Trophoblast cell (in vitro differentiated cells and primary cell): ENCODE results near the gene IFITM5.

ENCODE experiments used
- DNase-seq, 2 donors: peaks; one replicate each; pipeline ENCODE4 v3.0.0-alpha.2; 2016
- H2AFZ ChIP-seq: 2 replicates; pipeline ENCODE4 v1.6.1; 2013; ENCODE audit warnings: low read length, moderate library complexity, mild to moderate bottlenecking; ENCODE audit not compliant: insufficient read depth, poor library complexity
- H2AK5ac ChIP-seq: 2 replicates; pipeline ENCODE4 v1.6.1; 2013; ENCODE audit warnings: mild to moderate bottlenecking, low read length
- H2BK120ac ChIP-seq: 2 replicates; pipeline ENCODE4 v1.6.1; 2013; ENCODE audit warnings: low read length, mild to moderate bottlenecking, moderate library complexity; ENCODE audit not compliant: insufficient read depth, poor library complexity
- H2BK12ac ChIP-seq: 2 replicates; pipeline ENCODE4 v1.6.1; 2013; ENCODE audit warnings: mild to moderate bottlenecking, low read length, moderate library complexity
- H2BK5ac ChIP-seq: 2 replicates; pipeline ENCODE4 v1.6.1; 2013; ENCODE audit warnings: low read length, low read depth, moderate library complexity, mild to moderate bottlenecking; ENCODE audit not compliant: poor library complexity
- H3K14ac ChIP-seq: 2 replicates; pipeline ENCODE4 v1.6.1; 2013; ENCODE audit warnings: mild to moderate bottlenecking, low read length
- H3K18ac ChIP-seq: 2 replicates; pipeline ENCODE4 v1.6.1; 2013; ENCODE audit warnings: mild to moderate bottlenecking, low read length
- H3K23ac ChIP-seq: 2 replicates; pipeline ENCODE4 v1.6.1; 2013; ENCODE audit warnings: low read length
- H3K27ac ChIP-seq: 2 replicates; pipeline ENCODE4 v1.5.1; 2013; ENCODE audit warnings: low read depth, mild to moderate bottlenecking, inconsistent platforms, low read length, moderate library complexity
- H3K27me3 ChIP-seq: 2 replicates; pipeline ENCODE4 v1.6.1; 2013; ENCODE audit warnings: inconsistent platforms, mild to moderate bottlenecking, low read length, moderate library complexity; ENCODE audit not compliant: insufficient read depth
- H3K36me3 ChIP-seq, 2 experiments: 1 replicate in 1 of 2; 2 replicates in 1 of 2; pipeline ENCODE4 v1.6.1; 2013; ENCODE audit warnings: low read length in 2 of 2, mild to moderate bottlenecking in 2 of 2, moderate library complexity in 1 of 2; ENCODE audit not compliant: insufficient read depth in 2 of 2, control insufficient read depth in 1 of 2
- H3K4ac ChIP-seq: 2 replicates; pipeline ENCODE4 v1.6.1; 2013; ENCODE audit warnings: low read depth, mild to moderate bottlenecking, low read length, moderate library complexity
- H3K4me1 ChIP-seq, 2 experiments: 1 replicate in 1 of 2; 2 replicates in 1 of 2; pipeline ENCODE4 v1.6.1; 2013; ENCODE audit warnings: low read length in 2 of 2, mild to moderate bottlenecking in 2 of 2, moderate library complexity in 1 of 2; ENCODE audit not compliant: insufficient read depth in 2 of 2, control insufficient read depth in 1 of 2
- H3K4me2 ChIP-seq: 2 replicates; pipeline ENCODE4 v1.6.1; 2013; ENCODE audit warnings: inconsistent platforms, mild to moderate bottlenecking, low read length, moderate library complexity
- H3K4me3 ChIP-seq: 2 replicates; pipeline ENCODE4 v1.5.1; 2013; ENCODE audit warnings: mild to moderate bottlenecking, low read depth, low read length, inconsistent platforms
- H3K79me1 ChIP-seq: one replicate; pipeline ENCODE4 v1.6.1; 2013; ENCODE audit warnings: low read length
- H3K79me2 ChIP-seq: 2 replicates; pipeline ENCODE4 v1.6.1; 2013; ENCODE audit warnings: low read length, mild to moderate bottlenecking; ENCODE audit not compliant: control insufficient read depth, insufficient read depth, poor library complexity
- H3K9ac ChIP-seq: 2 replicates; pipeline ENCODE4 v1.6.1; 2013; ENCODE audit warnings: mild to moderate bottlenecking, low read length
- H3K9me3 ChIP-seq: 2 replicates; pipeline ENCODE4 v1.6.1; 2013; ENCODE audit warnings: low read depth, mild to moderate bottlenecking, control low read depth, inconsistent platforms, low read length; ENCODE audit not compliant: insufficient read depth
- H4K12ac ChIP-seq: 2 replicates; pipeline ENCODE4 v1.6.1; 2013; ENCODE audit warnings: low read depth, mild to moderate bottlenecking, low read length, moderate library complexity
- H4K8ac ChIP-seq: 2 replicates; pipeline ENCODE4 v1.6.1; 2013; ENCODE audit warnings: low read depth, mild to moderate bottlenecking, low read length, moderate library complexity
- H4K91ac ChIP-seq: one replicate; pipeline ENCODE4 v1.6.1; 2013; ENCODE audit warnings: low read depth, mild to moderate bottlenecking, low read length, moderate library complexity
- WGBS: extraction: QIAGEN DNeasy Blood & Tissue Kit; methylation state at CpG from one replicate; pipeline ENCODE4 v1.1.7; 2013; ENCODE audit warnings: missing lambda C conversion rate; ENCODE audit not compliant: insufficient read length, insufficient coverage; ENCODE audit errors: extremely low coverage; 5-methylcytosine and 5-hydroxymethylcytosine counted together

IFITM5 gene

DNA sequence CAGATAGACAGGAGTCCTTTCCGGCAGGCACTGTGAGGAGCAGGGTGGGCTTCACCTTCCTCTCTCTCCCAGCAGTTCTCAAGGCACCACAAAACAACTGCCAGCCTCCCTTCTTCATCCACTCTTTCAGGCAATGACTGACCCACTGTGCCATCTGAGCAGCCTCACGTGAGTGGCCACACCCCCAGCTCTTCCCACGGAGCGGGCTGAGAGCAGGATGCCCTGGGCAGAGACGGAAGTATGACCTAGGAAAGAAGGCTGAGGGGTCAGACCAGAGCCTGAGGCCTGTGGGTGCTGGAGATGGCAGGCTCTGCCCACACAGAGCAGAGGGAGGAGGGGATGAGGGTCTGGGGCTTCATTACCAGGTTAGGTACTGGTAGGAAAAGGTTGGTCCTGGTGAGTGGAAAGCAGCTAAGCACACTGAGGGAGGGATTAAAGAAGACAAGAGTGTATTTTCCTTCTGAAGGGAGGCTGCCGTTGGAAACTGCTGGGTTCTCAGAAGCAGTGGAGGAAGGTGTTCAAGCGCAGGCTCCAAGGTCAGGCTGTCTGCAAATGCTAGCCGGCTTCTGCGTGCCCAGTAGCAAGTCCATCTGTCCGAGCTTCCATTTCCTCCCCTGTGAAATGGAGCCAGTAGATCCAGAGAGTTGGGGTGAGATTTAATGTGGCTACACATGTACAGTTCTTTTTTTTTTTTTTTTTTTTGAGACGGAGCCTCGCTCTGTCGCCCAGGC is 16.5 kb downstream of the IFITM5 start:
- H3K18ac ChIP-seq: no peak overlapping the region
- H3K4me1 ChIP-seq: peaks cover 2 to 6% of the 10 kb centered on the region in 2 experiments
- no peak overlapping the region for H2BK12ac ChIP-seq
- no peak overlapping the region for H2BK5ac ChIP-seq
- H2BK120ac ChIP-seq: no peak overlapping the region
- H3K27ac ChIP-seq: no peak overlapping the region
- H3K36me3 ChIP-seq: no peaks in the 10 kb centered on the region
- H3K4ac ChIP-seq: no peak overlapping the region
- H4K91ac ChIP-seq: no peak overlapping the region
- H3K9ac ChIP-seq: no peak overlapping the region
- no peaks in the 10 kb centered on the region for H3K79me2 ChIP-seq
- no peak overlapping the region for H2AK5ac ChIP-seq
- H3K14ac ChIP-seq: no peak overlapping the region
- no peak overlapping the region for H3K23ac ChIP-seq
- H3K79me1 ChIP-seq: peaks cover 4% of the 10 kb centered on the region
- H2AFZ ChIP-seq: no peak overlapping the region
- no peak overlapping the region for H3K4me3 ChIP-seq
- no peak overlapping the region for H4K12ac ChIP-seq
- no peaks in the 10 kb centered on the region for H3K27me3 ChIP-seq
- no peak overlapping the region for H4K8ac ChIP-seq
- no peaks in the 10 kb centered on the region for H3K9me3 ChIP-seq
- H3K4me2 ChIP-seq: no peak overlapping the region
- WGBS: no CpG with 5 or more reads among the region's 13 CpGs
- DNase-seq: no peak

DNA sequence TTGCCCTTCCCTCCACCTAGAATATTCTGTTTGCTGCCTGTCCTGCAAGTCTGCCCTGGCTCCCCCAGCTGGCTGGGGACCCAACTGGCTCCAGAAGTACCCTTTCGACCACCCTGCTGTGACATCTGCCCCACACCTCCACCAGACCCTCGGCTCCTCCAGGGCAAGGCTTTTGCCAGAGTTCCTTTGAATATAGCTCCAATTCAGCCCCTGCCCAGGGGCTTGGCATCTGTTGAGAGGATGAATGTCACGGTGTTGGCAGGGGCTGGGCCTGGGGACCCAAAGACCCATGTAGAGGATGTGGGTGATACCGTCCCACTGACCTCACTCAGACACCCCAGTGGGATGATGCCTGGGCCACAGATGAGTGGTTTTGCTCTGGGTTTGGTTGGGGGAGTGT is 17.2 kb downstream of the IFITM5 start:
- no peak overlapping the region for H3K4me2 ChIP-seq
- no peaks in the 10 kb centered on the region for H3K27me3 ChIP-seq
- H3K4me3 ChIP-seq: no peak overlapping the region
- H3K4me1 ChIP-seq: peaks cover 2 to 6% of the 10 kb centered on the region in 2 experiments
- H3K23ac ChIP-seq: no peak overlapping the region
- no peak overlapping the region for H3K18ac ChIP-seq
- no peak overlapping the region for H4K12ac ChIP-seq
- no peak overlapping the region for H2AK5ac ChIP-seq
- H3K14ac ChIP-seq: no peak overlapping the region
- no peak overlapping the region for H2BK120ac ChIP-seq
- H3K27ac ChIP-seq: no peak overlapping the region
- H4K91ac ChIP-seq: no peak overlapping the region
- H2AFZ ChIP-seq: no peak overlapping the region
- no peak overlapping the region for H2BK5ac ChIP-seq
- WGBS: no CpG with 5 or more reads among the region's 4 CpGs
- no peaks in the 10 kb centered on the region for H3K79me2 ChIP-seq
- H3K4ac ChIP-seq: no peak overlapping the region
- no peaks in the 10 kb centered on the region for H3K9me3 ChIP-seq
- no peak overlapping the region for H3K9ac ChIP-seq
- no peak for DNase-seq
- peaks cover 4% of the 10 kb centered on the region for H3K79me1 ChIP-seq
- no peaks in the 10 kb centered on the region for H3K36me3 ChIP-seq
- H4K8ac ChIP-seq: no peak overlapping the region
- no peak overlapping the region for H2BK12ac ChIP-seq

DNA sequence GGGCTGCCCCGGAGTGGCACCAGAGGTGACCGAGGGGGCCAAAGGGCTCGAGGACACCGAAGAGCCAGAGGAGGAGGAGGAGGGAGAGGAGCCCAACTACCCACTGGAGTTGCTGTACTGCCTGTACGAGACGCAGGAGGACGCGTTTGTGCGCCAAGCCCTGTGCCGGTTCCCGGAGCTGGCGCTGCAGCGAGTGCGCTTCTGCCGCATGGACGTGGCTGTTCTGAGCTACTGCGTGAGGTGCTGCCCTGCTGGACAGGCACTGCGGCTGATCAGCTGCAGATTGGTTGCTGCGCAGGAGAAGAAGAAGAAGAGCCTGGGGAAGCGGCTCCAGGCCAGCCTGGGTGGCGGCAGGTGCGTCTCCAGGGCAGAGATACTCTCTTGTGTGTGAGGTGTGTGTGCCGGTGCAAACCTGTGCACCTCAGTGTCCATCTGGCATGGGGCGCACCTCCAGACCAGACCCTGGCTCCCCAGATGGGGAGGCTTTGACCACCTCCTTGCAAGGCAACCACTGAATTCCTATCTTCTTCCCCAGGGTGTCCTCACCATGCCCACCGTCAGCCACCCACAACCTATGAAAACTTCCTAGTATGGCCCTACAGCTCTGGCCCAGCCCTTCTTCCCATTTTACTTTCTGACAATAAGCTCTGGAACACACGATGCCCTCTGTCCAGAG is 17.7 kb downstream of the IFITM5 start:
- H3K27me3 ChIP-seq: no peaks in the 10 kb centered on the region
- no peak overlapping the region for H3K4me2 ChIP-seq
- H3K79me1 ChIP-seq: peaks cover 4% of the 10 kb centered on the region
- no peak overlapping the region for H4K8ac ChIP-seq
- H2BK5ac ChIP-seq: no peak overlapping the region
- H3K18ac ChIP-seq: no peak overlapping the region
- WGBS: no CpG with 5 or more reads among the region's 26 CpGs
- H4K12ac ChIP-seq: no peak overlapping the region
- no peak overlapping the region for H2AK5ac ChIP-seq
- no peaks in the 10 kb centered on the region for H3K9me3 ChIP-seq
- H3K4ac ChIP-seq: no peak overlapping the region
- no peaks in the 10 kb centered on the region for H3K36me3 ChIP-seq
- H3K27ac ChIP-seq: no peak overlapping the region
- H3K23ac ChIP-seq: no peak overlapping the region
- no peak overlapping the region for H3K4me3 ChIP-seq
- peaks cover 2 to 6% of the 10 kb centered on the region in 2 experiments for H3K4me1 ChIP-seq
- H3K9ac ChIP-seq: no peak overlapping the region
- no peak overlapping the region for H2BK12ac ChIP-seq
- no peak for DNase-seq
- H4K91ac ChIP-seq: no peak overlapping the region
- no peak overlapping the region for H3K14ac ChIP-seq
- H2AFZ ChIP-seq: no peak overlapping the region
- no peak overlapping the region for H2BK120ac ChIP-seq
- no peaks in the 10 kb centered on the region for H3K79me2 ChIP-seq

DNA sequence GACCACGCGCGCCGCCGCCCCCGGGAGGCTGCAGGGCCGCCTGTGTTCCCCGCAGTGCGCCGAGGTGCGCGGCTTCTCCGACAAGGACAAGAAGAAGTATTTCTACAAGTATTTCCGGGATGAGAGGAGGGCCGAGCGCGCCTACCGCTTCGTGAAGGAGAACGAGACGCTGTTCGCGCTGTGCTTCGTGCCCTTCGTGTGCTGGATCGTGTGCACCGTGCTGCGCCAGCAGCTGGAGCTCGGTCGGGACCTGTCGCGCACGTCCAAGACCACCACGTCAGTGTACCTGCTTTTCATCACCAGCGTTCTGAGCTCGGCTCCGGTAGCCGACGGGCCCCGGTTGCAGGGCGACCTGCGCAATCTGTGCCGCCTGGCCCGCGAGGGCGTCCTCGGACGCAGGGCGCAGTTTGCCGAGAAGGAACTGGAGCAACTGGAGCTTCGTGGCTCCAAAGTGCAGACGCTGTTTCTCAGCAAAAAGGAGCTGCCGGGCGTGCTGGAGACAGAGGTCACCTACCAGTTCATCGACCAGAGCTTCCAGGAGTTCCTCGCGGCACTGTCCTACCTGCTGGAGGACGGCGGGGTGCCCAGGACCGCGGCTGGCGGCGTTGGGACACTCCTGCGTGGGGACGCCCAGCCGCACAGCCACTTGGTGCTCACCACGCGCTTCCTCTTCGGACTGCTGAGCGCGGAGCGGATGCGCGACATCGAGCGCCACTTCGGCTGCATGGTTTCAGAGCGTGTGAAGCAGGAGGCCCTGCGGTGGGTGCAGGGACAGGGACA is 18.4 kb downstream of the IFITM5 start:
- Histone ChIP-seq H4K12ac (no peak overlapping the region), H2BK12ac (no peak overlapping the region), H3K36me3 (no peaks in the 10 kb centered on the region), H3K9ac (no peak overlapping the region), H2AFZ (no peak overlapping the region), H2BK5ac (no peak overlapping the region), H4K8ac (no peak overlapping the region), H3K27ac (no peak overlapping the region), H3K9me3 (no peaks in the 10 kb centered on the region), H2AK5ac (no peak overlapping the region), H3K79me2 (no peaks in the 10 kb centered on the region), H3K23ac (no peak overlapping the region), H3K4me1 (peaks cover 2 to 6% of the 10 kb centered on the region in 2 experiments), H3K4me3 (no peak overlapping the region), H3K27me3 (no peaks in the 10 kb centered on the region), H4K91ac (no peak overlapping the region), H3K79me1 (peaks cover 4% of the 10 kb centered on the region), H2BK120ac (no peak overlapping the region), H3K18ac (no peak overlapping the region), H3K14ac (no peak overlapping the region), H3K4ac (no peak overlapping the region), H3K4me2 (no peak overlapping the region)
- WGBS: no CpG with 5 or more reads among the region's 79 CpGs
- DNase-seq: no peak
